ENCODE results near the gene PCBP3.

Gene PCBP3

DNA sequence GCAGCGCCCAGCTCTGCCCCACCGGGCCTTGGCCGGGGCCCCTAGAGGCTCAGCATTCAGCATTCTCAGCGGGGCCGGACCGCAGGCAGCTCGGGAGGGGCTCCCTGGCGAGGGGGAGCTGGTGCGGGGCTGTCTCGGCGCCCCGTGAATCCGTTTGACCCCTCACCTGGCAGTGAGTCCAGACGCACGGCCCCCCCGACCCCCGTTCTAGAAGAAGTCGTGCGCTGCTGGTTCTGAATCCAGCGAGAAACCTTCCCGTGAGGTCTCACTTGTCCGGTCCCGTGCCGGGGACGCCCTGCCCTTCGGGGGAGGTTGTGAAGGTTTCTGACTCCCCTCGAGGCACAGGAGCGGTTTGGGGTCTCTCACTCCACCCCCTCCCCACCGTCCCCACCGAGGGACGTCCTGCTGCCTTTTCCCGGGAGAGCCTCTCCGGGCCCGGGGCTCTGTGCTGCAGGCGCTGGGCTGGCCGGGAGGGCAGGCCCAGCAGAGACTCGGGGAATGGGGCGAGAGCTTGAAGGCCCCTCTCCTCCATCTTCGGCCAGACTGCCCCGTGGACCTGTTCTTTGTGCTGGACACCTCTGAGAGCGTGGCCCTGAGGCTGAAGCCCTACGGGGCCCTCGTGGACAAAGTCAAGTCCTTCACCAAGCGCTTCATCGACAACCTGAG lies 338.7 kb downstream of the PCBP3 start:
- peak; percentile 71 for DNase-seq (ENCODE audit: low spot score)

GRCh38 chr21:45982758-45983648 lies 339.5 kb downstream of the PCBP3 start:
- peak; percentile 64 for DNase-seq (ENCODE audit: low spot score)

DNA sequence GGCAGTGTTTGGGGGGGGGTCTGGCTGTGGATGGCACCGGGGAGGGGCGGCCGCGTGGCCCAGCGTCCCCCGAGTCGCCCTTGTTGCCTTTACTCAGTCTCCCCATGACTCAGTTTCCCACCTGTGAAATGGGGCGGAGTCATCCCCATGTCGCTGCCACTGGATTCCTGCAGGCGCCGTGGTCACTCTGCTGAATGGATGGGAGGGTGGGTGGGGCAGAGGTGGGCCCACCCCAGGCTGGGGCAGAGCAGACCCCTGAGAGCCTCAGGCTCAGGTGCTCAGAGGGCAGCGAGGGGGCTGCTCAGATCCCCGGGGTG lies 340.1 kb downstream of the PCBP3 start:
- DNase-seq (ENCODE audit: low spot score), result no peak

DNA sequence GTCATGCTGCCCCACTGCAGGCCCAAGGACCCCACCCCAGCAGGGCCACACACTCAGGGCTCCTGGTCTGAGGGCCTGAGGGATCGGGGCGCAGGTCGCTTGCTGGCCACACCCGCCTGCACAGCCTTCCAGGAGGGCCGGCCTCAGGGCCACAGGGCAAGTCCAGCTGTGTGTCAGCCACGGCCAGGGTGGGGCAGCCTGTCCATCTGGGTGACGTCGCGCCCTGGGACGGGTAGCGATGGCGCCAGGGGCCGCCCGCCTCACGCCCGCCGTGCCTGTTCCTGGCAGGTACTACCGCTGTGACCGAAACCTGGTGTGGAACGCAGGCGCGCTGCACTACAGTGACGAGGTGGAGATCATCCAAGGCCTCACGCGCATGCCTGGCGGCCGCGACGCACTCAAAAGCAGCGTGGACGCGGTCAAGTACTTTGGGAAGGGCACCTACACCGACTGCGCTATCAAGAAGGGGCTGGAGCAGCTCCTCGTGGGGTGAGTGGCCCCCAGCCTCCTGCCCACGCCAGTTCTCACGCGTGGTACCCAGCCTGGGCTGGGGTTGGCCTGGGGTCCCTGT lies 340.5 kb downstream of the PCBP3 start:
- no peak for DNase-seq (ENCODE audit: low spot score)

- no peak for DNase-seq (ENCODE audit: low spot score)
These were observed 341.1 kb downstream of the PCBP3 start for GRCh38 chr21:45984584-45985095.

DNA sequence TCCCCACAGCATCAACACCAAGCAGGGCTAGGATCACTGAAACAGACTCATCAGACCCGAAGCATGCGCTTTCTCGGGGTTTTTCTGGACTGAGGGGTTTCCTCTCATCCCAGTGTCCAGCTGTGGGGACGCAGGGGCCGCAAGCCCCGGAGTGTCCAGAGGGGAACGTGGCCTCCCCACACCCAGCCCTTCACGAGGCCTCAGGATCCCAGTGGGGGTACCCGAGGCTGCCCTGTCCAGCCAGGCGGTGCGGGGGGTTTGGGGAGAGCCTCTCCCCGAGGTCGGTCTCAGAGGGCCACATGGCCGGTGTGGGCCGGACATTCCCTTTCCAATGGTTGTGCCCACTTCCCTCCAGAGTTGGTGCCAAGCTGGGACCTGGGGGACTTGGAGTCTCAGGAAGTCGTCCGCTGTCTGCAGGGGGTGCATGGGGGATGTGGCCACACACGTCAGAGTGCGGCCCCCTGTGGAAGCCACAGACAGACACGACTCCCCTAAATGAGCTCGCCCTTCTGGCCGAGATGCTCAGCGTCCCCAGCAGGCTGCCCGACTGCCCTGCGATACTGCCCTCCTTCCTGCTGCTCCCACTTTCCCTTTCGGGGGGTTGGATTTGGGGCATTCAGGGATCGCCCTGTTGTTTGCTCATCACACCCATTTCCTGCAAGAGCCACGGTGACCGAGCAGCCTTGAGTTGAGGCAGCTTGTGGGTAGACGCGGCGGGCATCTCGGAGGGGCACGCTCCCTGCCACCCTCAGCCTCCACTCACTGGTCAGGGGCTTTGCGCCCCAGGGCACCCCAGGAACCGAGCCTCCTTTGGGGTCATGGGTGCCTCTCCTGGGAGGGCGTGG lies 342.2 kb downstream of the PCBP3 start:
- no peak for DNase-seq (ENCODE audit: low spot score)

DNA sequence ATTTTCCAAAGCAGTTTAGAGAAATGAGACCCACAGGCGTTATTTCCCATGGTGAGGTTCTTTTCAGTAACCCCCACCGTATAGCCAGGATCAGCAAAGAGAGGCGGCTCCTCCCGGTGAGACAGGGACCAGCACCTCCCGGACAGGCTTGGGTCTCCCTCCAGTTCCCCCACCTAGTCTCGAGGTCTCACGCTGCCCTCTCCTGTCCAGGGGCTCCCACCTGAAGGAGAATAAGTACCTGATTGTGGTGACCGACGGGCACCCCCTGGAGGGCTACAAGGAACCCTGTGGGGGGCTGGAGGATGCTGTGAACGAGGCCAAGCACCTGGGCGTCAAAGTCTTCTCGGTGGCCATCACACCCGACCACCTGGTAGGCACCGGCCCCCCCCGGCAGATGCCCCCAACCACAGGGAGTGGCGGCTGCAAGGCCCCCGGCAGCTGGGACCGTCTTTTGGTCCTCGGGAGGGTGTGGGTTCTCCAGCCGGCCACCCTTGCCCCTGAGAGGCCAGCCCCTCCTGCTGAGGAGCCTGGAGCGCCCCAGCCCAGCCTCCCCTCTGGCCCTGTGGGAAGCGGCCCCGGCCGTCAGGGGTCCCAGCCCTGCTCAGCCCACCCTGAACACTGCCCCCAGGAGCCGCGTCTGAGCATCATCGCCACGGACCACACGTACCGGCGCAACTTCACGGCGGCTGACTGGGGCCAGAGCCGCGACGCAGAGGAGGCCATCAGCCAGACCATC lies 343.0 kb downstream of the PCBP3 start:
- DNase-seq (ENCODE audit: low spot score), result no peak

DNA sequence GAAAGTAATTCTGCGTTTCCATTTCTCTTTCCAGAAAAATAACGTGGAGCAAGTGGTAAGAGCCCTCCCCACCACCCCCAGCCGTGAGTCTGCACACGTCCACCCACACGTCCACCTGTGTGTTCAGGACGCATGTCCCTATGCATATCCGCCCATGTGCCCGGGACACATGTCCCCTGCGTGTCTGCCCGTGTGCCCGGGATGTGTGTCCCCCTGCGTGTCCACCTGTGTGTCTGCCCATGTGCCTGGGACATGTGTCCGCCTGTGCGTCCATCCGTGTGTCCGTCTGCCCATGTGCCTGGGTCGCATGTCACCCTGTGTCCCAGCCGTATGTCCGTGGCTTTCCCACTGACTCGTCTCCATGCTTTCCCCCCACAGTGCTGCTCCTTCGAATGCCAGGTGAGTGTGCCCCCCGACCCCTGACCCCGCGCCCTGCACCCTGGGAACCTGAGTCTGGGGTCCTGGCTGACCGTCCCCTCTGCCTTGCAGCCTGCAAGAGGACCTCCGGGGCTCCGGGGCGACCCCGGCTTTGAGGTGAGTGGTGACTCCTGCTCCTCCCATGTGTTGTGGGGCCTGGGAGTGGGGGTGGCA lies 343.7 kb downstream of the PCBP3 start:
- DNase-seq (ENCODE audit: low spot score), result no peak

DNA sequence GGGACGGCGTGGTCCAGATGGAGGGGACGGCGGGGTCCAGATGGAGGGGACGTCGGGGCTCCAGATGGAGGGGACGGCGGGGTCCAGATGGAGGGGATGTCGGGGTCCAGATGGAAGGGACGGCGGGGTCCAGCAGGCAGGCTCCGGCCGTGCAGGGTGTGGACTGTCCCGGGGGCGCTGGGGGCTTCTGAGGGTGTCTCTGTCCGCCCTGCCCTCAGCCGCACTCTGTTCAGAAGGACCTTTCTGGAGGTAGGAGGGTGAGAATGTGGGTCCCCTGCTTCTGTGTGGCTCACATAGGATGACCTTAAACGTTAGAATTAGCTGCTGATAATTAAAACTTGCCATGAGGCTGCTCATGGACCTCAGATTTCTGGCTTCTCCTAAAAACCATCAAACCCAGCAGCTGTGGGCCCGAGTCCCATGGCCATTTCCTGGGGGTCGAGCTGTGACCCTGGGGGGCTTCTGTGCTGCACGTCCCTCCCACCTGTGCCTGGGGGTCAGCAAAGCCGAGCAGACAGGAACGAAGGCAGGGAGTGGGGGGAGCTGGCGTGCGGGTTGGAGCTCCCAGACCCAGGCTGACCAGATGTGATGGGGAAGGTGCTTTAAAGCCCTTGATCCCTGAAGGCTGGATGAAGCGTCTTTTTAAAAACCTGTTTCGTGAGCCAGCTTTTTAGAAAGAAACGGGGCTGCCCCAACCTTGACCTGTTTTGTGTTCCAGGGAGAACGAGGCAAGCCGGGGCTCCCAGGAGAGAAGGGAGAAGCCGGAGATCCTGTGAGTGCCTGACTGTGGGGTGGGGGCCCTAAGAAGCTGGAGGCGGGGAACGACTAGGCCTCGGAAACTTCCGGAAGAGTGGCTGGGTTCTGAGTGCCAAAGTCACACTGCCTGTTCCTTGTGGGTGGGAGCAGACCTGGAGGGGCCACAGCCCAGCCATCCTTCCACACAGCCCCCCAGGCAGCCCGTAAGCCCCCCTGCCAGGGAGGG lies 345.1 kb downstream of the PCBP3 start:
- DNase-seq (ENCODE audit: low spot score), result no peak

DNA sequence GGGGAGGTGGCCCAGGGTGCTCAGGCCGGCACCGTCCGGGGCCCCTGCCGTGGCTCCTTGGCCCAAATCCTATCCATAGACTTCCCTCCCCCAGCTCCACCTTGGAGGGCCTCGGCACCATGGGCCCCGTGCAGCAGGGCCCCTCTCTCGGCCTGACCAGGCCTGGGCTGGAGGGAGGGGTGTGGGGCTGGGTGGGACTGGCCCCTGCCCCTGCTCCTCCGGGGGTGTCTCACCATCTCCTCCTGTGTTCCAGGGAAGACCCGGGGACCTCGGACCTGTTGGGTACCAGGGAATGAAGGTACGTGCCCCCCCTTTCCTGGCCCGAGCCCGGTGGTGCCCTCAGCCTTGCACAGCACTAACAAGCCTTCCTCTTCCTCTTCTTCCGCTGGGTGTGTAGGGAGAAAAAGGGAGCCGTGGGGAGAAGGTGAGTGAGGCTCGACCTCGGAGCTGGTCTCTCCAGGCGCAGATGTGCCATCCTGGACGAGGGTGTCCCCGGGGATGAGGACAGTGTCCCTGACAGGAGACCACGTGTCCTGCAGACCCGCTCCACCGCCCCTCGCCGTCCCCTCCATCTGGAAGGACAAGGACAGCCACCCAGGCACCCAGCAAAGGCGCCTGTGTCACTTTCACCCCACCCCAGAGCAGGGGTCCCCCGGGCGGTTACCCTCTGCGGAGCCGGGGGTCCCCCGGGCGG lies 346.0 kb downstream of the PCBP3 start:
- no peak for DNase-seq (ENCODE audit: low spot score)

- DNase-seq (ENCODE audit: low spot score), result no peak
These were observed 346.7 kb downstream of the PCBP3 start for GRCh38 chr21:45990049-45990711.

GRCh38 chr21:45990741-45991605 lies 347.4 kb downstream of the PCBP3 start:
- no peak for DNase-seq (ENCODE audit: low spot score)

DNA sequence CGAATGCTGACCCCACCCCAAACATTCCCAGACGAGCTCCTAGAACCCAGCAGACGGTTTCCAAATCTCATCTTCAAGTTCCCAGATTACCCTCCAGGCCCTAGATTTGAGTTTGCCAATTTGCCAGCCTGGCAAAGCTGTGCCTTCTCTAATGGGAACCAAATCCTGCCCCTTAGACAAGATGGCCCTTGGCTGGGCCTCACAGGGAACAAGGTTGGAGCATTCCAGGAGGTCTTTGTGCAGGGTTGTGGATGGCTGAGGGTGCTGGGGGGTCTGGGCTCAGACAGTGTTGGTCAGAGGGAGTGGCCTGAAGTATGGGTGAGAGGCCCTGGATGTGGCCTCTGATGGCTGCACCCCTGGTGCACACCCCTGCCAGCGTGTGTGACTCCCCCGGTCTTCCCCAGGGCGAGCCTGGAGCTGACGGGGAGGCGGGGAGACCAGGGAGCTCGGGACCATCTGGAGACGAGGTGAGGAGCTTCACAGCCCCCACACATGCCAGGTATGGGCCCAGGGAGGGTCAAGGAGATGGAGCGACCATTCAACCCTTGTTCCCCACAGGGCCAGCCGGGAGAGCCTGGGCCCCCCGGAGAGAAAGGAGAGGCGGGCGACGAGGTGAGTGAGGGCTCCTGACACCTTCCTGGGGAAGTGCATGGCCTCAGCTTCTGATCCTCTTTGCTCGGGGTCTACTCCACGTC lies 348.2 kb downstream of the PCBP3 start:
- no peak for DNase-seq (ENCODE audit: low spot score)
